Stimulated activated CD4-positive, alpha-beta T cell treated with anti-CD3 and anti-CD28 coated beads, Interleukin-15, amount 100 ng/mL, for 24 hours (primary cell): ENCODE results near the gene REEP3.
"Not testable (repeated sequence)": the region's sequence is repeated elsewhere in the genome, so short reads cannot be mapped to it uniquely, and the experiment has no call there.

Experiments
- DNase-seq: peaks from one replicate; pipeline ENCODE4 v3.0.0-alpha.2; 2020

The REEP3 gene

GRCh38 chr10:63553473-63553872, 32.3 kb downstream of the REEP3 start:
- DNase-seq: no peak

- DNase-seq: peak; percentile 11
Measured at GRCh38 chr10:63554657-63555056, 33.5 kb downstream of the REEP3 start.

GRCh38 chr10:63555330-63555729, 34.1 kb downstream of the REEP3 start:
- DNase-seq: no peak

GRCh38 chr10:63558132-63558784, 37.1 kb downstream of the REEP3 start:
- DNase-seq: no peak

GRCh38 chr10:63561341-63561740, 40.1 kb downstream of the REEP3 start:
- no peak for DNase-seq

- DNase-seq: no peak
Measured at GRCh38 chr10:63562391-63562790, 41.2 kb downstream of the REEP3 start.

DNA sequence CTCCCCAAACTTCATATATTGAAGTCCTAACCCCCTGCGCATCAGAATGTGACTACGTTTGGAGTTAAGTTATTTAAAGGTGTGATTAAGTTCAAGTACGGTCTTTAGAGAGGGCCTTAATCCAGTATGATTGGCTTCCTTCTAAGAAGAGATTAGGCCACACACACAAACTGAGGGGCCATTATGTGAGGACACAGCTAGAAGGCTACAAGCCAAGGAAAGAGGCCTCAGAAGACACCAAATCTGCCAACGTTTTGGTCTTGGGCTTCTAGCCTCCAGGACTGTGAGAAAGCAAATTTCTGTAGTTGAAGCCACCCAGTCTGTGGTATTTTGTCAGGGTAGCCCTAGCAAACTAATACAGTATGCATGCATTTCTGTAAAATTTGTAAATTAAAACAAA, 41.7 kb downstream of the REEP3 start:
- no peak for DNase-seq

- DNase-seq: no peak
Measured at GRCh38 chr10:63563623-63564022, 42.4 kb downstream of the REEP3 start.

DNA sequence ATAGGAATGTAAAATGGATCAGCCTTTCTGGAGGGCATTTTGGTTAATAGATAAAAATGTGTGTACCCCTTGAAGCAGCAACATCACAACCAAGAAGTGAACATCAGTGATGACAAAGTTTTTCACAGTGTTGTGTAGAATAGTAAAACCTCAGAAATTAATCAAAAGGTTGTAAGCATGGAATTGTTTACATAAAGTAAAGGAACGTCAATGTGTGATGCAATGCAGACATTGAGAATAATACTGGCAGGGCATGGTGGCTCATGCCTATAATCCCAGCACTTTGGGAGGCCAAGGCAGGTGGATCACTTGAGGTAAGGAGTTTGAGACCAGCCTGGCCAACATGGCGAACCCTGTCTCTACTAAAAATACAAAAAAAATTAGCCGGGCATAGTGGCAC, 43.5 kb downstream of the REEP3 start:
- not testable (repeated sequence) for DNase-seq

DNA sequence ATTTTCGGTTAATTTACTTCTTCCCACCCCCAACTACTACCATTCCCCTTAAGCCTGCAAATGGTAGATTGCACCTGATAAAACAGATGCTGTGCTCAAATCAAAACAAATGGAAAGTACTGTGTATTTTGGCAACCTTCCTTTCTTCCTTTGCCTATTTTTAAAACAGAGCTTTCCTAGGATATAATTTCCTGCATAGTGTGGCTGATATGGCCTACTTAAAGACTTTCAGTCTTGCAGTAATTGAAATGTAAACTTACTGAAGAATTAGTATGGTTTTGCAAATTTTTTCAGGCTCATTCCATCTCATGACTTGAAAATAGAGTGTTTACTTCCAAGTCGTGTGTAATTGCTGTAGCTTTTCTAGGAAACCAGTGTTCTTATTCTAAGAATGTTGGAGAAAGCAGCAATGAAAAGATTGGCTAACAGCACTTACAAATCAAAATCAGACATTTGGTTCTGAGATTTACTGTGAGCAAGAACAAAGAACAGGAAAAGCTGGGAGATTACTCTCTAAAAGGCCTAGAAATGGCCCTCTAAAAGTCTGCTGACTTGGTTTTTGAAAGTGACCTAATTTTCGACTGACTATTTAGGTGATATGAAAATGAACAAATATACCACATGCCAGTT, 52.0 kb downstream of the REEP3 start:
- DNase-seq: no peak

DNA sequence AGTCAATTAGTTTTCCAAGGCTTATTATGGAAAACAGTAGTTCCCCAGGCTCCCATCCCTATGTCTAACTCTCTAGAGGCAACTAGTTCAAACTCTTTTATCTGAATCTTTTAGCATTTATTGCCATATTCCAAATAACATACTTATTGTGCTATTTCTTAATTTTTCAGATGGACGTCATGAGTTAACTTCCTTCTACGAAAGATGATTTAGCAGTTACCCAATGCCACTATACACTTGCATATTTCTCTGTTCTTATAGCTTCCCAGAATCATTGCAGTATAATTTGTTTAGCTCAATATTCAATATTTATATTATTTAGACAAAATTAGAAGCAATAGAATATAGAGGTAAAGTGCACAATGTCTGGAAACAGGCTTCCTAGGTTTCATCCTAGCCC, 52.8 kb downstream of the REEP3 start:
- DNase-seq: no peak

DNA sequence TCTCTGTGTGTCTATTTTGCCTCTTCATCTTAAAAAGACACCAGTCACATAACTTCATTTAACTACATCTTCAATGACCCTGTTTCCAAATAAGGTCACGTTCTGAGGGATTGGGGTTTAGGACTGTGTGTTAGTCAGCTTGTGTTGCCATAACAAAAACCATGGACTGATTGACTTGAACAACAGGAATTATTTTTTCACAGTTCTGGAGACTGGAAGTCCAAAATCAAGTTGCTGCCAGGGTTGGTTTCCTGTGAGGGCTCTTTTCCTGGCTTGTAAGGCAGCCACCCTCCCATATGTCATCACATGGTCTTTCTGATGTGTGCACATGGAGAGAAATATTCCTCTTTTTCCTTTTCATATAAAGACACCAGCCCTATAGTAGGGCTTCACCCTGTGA, 55.3 kb downstream of the REEP3 start:
- DNase-seq: no peak

- no peak for DNase-seq
Measured at GRCh38 chr10:63578501-63578900, 57.3 kb downstream of the REEP3 start.

GRCh38 chr10:63579371-63580014, 58.3 kb downstream of the REEP3 start:
- DNase-seq: no peak

- no peak for DNase-seq
Measured at GRCh38 chr10:63582690-63583089, 61.5 kb downstream of the REEP3 start.

- DNase-seq: no peak
Measured at GRCh38 chr10:63583397-63583796, 62.2 kb downstream of the REEP3 start.

DNA sequence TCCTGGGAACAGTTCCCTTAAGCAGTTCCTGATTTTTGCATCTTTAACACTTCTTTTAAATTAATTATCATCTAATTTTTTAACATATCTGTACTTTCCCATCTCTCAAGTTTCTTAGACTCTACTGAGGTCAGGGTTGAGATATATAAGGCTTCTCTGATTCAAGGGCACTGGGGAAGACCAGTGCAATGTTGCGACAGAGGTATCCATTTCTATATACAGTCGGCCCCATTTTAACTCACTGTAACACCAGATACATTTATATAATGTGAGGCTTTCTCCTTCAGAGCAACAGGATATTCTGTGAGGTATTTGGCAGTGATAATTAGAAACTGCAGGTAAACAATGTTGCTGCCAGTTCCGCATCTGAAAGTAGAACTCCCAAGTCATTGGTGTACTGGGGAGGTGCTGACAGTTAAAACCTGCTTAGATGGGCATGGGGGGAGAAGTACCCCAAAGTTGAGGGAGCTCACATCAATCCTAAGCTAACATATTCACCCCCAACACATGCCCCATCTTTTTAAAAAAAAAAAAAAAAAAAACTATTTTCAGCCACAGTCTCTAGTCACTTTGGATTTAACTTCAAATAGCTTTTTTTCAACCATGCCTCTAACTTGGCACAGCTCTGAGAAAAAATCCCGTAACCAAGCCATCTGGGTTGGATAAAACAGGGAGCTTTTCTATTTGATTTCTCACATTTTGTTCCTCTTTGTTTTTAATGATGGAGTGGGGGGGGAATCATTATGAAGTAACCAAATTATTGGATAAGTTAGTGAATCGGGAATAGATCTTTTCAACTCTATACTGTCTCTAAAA, 62.9 kb downstream of the REEP3 start:
- no peak for DNase-seq

GRCh38 chr10:63584725-63585035, 63.5 kb downstream of the REEP3 start:
- DNase-seq: no peak

GRCh38 chr10:63585041-63585440, 63.8 kb downstream of the REEP3 start:
- DNase-seq: no peak

DNA sequence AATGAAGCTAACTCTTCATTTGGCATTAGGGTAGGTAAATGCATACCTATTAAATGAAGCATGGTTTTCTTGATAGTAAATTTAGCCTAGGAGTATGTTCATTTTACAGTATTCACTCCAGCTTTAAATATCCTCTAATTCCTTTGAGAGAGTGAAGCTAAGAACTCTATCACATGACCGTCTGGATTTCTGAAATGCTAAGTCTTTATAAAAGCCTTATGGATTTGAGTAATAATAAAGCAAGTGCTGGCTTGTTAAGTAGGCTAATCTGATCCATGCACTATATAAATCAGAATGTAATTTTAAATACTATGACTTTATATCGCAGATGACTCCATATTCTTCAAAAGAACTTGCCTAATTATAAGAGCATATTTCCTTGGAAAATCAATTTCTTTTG, 64.8 kb downstream of the REEP3 start:
- no peak for DNase-seq

DNA sequence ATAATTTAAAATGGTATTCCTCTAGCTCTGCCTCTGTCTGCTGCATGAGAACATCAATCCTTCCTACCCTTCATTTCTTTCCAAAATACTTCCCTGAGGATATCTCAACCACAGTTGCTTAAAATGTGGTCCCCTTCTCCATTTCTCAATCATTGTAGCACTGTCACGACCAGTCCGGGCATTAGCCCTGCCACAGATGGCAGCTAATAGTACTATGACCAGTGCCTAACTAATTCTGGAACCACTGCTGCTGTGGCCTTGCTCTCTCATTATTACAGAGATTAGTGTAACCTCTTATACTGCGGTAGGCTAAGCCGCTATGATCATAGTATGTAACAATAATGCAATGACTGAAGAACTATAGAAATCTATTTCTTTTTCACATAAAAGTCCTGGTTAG, 66.0 kb downstream of the REEP3 start:
- no peak for DNase-seq

GRCh38 chr10:63588436-63589167, 67.4 kb downstream of the REEP3 start:
- no peak for DNase-seq
